Nephron progenitor cell (in vitro differentiated cells): Measurements from ENCODE around the gene REG4.

Source experiments
- DNase-seq: peaks from one replicate; pipeline ENCODE4 v3.0.0; 2021
- H3K27ac Mint-ChIP-seq: 2 replicates; pipeline ENCODE4 v1.8.0; 2021; ENCODE audit warnings: mild to moderate bottlenecking, moderate library complexity, mixed read lengths
- H3K27me3 Mint-ChIP-seq: 2 replicates; pipeline ENCODE4 v1.8.0; 2021; ENCODE audit warnings: mild to moderate bottlenecking, low read depth, mixed read lengths; ENCODE audit not compliant: poor library complexity
- H3K36me3 Mint-ChIP-seq: 2 replicates; pipeline ENCODE4 v1.8.0; 2021; ENCODE audit warnings: low read depth, mixed read lengths
- H3K4me1 Mint-ChIP-seq: 2 replicates; pipeline ENCODE4 v1.8.0; 2021; ENCODE audit warnings: mixed read lengths
- H3K4me3 Mint-ChIP-seq: 2 replicates; pipeline ENCODE4 v1.8.0; 2021; ENCODE audit warnings: mild to moderate bottlenecking, moderate library complexity, mixed read lengths
- H3K9me3 Mint-ChIP-seq: 2 replicates; pipeline ENCODE4 v1.8.0; 2021; ENCODE audit warnings: mild to moderate bottlenecking, moderate library complexity, mixed read lengths
- CTCF ChIP-seq: fragments of 200-600 bp; sonication (generic); IDR thresholded peaks from 2 replicates; pipeline ENCODE4 v1.5.0; 2021; ENCODE audit warnings: antibody characterized with exemption

REG4 gene

GRCh38 chr1:119766374-119766794, 44.9 kb downstream of the REG4 start:
- H3K27ac Mint-ChIP-seq, result no peak overlapping the region
- no peak overlapping the region for H3K4me3 Mint-ChIP-seq
- H3K36me3 Mint-ChIP-seq, result no peaks in the 10 kb centered on the region
- TF ChIP-seq CTCF, result no peak
- peaks cover 7% of the 10 kb centered on the region for H3K27me3 Mint-ChIP-seq
- H3K9me3 Mint-ChIP-seq, result peaks cover 4% of the 10 kb centered on the region
- DNase-seq, result no peak
- H3K4me1 Mint-ChIP-seq, result peaks cover 4% of the 10 kb centered on the region

- no peaks in the 10 kb centered on the region for H3K36me3 Mint-ChIP-seq
- no peak overlapping the region for H3K27ac Mint-ChIP-seq
Measured at GRCh38 chr1:119764220-119764619, 47.0 kb downstream of the REG4 start.

GRCh38 chr1:119762953-119763352, 48.3 kb downstream of the REG4 start:
- Mint-ChIP-seq H3K36me3 (no peaks in the 10 kb centered on the region), H3K4me3 (no peak overlapping the region), H3K4me1 (no peaks in the 10 kb centered on the region), H3K9me3 (peaks cover 4% of the 10 kb centered on the region), H3K27ac (no peak overlapping the region), H3K27me3 (peaks cover 6% of the 10 kb centered on the region)
- no peak for DNase-seq
- no peak for TF ChIP-seq CTCF

More at GRCh38 chr1:119764220-119764619, 47.0 kb downstream of the REG4 start:
- TF ChIP-seq CTCF, result no peak
- DNase-seq, result no peak
- Mint-ChIP-seq H3K9me3 (peaks cover 4% of the 10 kb centered on the region), H3K4me1 (peaks cover 4% of the 10 kb centered on the region), H3K27me3 (peaks cover 10% of the 10 kb centered on the region), H3K4me3 (no peak overlapping the region)

GRCh38 chr1:119762409-119762808, 48.9 kb downstream of the REG4 start:
- Mint-ChIP-seq H3K4me3 (no peak overlapping the region), H3K4me1 (no peaks in the 10 kb centered on the region), H3K27ac (no peak overlapping the region), H3K9me3 (peaks cover 4% of the 10 kb centered on the region), H3K27me3 (peaks cover 6% of the 10 kb centered on the region), H3K36me3 (no peaks in the 10 kb centered on the region)
- TF ChIP-seq CTCF, result no peak
- no peak for DNase-seq

GRCh38 chr1:119758584-119758983, 52.7 kb downstream of the REG4 start:
- H3K4me1 Mint-ChIP-seq, result no peaks in the 10 kb centered on the region
- no peak for TF ChIP-seq CTCF
- no peaks in the 10 kb centered on the region for H3K36me3 Mint-ChIP-seq
- H3K9me3 Mint-ChIP-seq, result no peaks in the 10 kb centered on the region
- no peak overlapping the region for H3K4me3 Mint-ChIP-seq
- no peak overlapping the region for H3K27ac Mint-ChIP-seq
- no peak for DNase-seq
- H3K27me3 Mint-ChIP-seq, result peaks cover 6% of the 10 kb centered on the region

GRCh38 chr1:119752592-119752991, 58.7 kb downstream of the REG4 start:
- Mint-ChIP-seq H3K4me1 (no peaks in the 10 kb centered on the region), H3K9me3 (no peaks in the 10 kb centered on the region), H3K4me3 (no peak overlapping the region), H3K36me3 (no peaks in the 10 kb centered on the region), H3K27ac (no peak overlapping the region), H3K27me3 (peaks cover 14% of the 10 kb centered on the region)
- no peak for DNase-seq
- TF ChIP-seq CTCF, result no peak
